ENCODE data around the gene TNKS2.

GRCh38 chr10:91774571-91774970, 23.7 kb upstream of the TNKS2 start:
- TF ChIP-seq MAX (IDR thresholded peaks at IDR 0.05) (no peak), TCF12 (IDR thresholded peaks at IDR 0.05; ENCODE audit: low read depth) (no peak), RAD21 (IDR thresholded peaks at IDR 0.05; ENCODE audit: low read depth) (no peak), EP300 (IDR thresholded peaks at IDR 0.05; ENCODE audit: borderline replicate concordance) (no peak), REST (IDR thresholded peaks at IDR 0.05; ENCODE audit: low read depth) (no peak), YY1 (IDR thresholded peaks at IDR 0.05; ENCODE audit: low read depth) (no peak), CEBPB (IDR thresholded peaks at IDR 0.05) (no peak), CREB1 (IDR thresholded peaks at IDR 0.05; ENCODE audit: low read depth) (no peak), FOXM1 (IDR thresholded peaks at IDR 0.05; ENCODE audit: borderline replicate concordance, low read depth) (no peak), ZBTB7A (IDR thresholded peaks at IDR 0.05; ENCODE audit: low read depth) (no peak), NFIC (IDR thresholded peaks at IDR 0.05) (no peak)

Measured in Ishikawa (cell line).